Measurements from ENCODE around the gene SYT9. TPM values are rescaled to one million over a fixed set of nuclear protein-coding genes. Genes with fewer than 3 reads are reported as not detected.

SYT9 gene
- total and polyA plus RNA-seq, 4 donors: 0.01 to 0.12 TPM; not detected in 2

DNA sequence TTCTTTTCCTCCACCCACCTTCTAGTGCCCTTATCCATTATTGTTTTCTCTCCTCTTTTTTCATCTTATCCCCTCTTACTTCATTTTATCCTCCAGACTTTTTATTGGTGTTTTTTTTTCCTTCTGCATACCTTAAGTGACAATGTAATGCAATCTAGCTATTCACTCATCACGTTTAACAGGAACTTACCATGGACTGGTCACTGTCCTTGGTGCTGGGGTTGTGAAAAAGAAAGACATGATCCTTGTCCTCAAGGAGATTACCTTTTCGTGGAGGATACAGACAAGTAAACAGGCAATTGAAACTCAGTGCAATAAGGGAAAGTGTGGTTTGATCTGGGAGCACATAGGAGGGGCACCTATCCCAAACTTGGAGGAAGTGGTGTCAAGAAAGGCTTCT is 20.7 kb downstream of the SYT9 start:
- H3K27me3 ChIP-seq (ENCODE audit: control insufficient read depth in 3 of 3, insufficient read depth in 3 of 3, low read length in 2 of 3): no peaks in the 10 kb centered on the region
- H3K9ac ChIP-seq (ENCODE audit: insufficient read depth in 1 of 2, low read length in 2 of 2): no peak overlapping the region
- no peak overlapping the region for H3K27ac ChIP-seq (ENCODE audit: low read depth in 1 of 2, low read length in 1 of 2)
- ATAC-seq (ENCODE audit: insufficient read depth, low FRiP score) (no peak), DNase-seq (no peak)
- TF ChIP-seq, protein P1, sequence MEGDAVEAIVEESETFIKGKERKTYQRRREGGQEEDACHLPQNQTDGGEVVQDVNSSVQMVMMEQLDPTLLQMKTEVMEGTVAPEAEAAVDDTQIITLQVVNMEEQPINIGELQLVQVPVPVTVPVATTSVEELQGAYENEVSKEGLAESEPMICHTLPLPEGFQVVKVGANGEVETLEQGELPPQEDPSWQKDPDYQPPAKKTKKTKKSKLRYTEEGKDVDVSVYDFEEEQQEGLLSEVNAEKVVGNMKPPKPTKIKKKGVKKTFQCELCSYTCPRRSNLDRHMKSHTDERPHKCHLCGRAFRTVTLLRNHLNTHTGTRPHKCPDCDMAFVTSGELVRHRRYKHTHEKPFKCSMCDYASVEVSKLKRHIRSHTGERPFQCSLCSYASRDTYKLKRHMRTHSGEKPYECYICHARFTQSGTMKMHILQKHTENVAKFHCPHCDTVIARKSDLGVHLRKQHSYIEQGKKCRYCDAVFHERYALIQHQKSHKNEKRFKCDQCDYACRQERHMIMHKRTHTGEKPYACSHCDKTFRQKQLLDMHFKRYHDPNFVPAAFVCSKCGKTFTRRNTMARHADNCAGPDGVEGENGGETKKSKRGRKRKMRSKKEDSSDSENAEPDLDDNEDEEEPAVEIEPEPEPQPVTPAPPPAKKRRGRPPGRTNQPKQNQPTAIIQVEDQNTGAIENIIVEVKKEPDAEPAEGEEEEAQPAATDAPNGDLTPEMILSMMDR (IDR thresholded peaks at IDR 0.05; ENCODE audit: control extremely low read depth, extremely low read depth): no peak
- H3K4me1 ChIP-seq (ENCODE audit: control insufficient read depth in 5 of 5, insufficient read depth in 5 of 5, low read length in 5 of 5): no peaks in the 10 kb centered on the region
- no peaks in the 10 kb centered on the region for H3K36me3 ChIP-seq (ENCODE audit: control insufficient read depth in 4 of 4, insufficient read depth in 4 of 4, low read length in 4 of 4)
- no peak overlapping the region for H3K4me3 ChIP-seq
- 44% methylated on average over 2 of the region's 2 CpGs for WGBS, 2 donors
- no peaks in the 10 kb centered on the region for H3K9me3 ChIP-seq (ENCODE audit: control insufficient read depth in 4 of 4, insufficient read depth in 3 of 4, low read length in 3 of 4)

DNA sequence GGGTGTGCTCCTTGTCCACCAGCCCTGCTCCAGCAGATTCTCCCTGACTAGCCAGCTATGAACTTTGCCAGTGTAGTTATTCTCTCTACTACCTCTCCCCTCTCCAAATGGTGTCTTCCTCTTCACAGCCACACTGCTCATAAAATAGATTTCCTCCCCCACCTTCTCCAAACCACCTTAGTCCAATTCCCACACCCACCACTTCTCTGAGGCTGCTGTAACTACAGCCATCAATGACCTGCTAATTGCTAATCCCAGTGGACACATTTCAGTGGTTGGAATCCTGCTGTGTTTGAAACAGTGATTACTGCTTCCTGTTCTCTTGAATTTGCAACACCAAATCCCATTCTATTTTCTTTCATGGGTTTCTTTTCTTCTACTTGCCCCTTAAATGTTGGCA is 23.4 kb downstream of the SYT9 start:
- Histone ChIP-seq H3K27ac (ENCODE audit: low read depth in 1 of 2, low read length in 1 of 2) (no peak overlapping the region), H3K4me1 (ENCODE audit: control insufficient read depth in 5 of 5, insufficient read depth in 5 of 5, low read length in 5 of 5) (no peaks in the 10 kb centered on the region), H3K27me3 (ENCODE audit: control insufficient read depth in 3 of 3, insufficient read depth in 3 of 3, low read length in 2 of 3) (no peaks in the 10 kb centered on the region), H3K9me3 (ENCODE audit: control insufficient read depth in 4 of 4, insufficient read depth in 3 of 4, low read length in 3 of 4) (no peaks in the 10 kb centered on the region), H3K4me3 (no peak overlapping the region), H3K9ac (ENCODE audit: insufficient read depth in 1 of 2, low read length in 2 of 2) (no peak overlapping the region), H3K36me3 (ENCODE audit: control insufficient read depth in 4 of 4, insufficient read depth in 4 of 4, low read length in 4 of 4) (no peaks in the 10 kb centered on the region)
- TF ChIP-seq, protein P1 (IDR thresholded peaks at IDR 0.05; ENCODE audit: control extremely low read depth, extremely low read depth): no peak
- ATAC-seq (ENCODE audit: insufficient read depth, low FRiP score): no peak
- no peak for DNase-seq

DNA sequence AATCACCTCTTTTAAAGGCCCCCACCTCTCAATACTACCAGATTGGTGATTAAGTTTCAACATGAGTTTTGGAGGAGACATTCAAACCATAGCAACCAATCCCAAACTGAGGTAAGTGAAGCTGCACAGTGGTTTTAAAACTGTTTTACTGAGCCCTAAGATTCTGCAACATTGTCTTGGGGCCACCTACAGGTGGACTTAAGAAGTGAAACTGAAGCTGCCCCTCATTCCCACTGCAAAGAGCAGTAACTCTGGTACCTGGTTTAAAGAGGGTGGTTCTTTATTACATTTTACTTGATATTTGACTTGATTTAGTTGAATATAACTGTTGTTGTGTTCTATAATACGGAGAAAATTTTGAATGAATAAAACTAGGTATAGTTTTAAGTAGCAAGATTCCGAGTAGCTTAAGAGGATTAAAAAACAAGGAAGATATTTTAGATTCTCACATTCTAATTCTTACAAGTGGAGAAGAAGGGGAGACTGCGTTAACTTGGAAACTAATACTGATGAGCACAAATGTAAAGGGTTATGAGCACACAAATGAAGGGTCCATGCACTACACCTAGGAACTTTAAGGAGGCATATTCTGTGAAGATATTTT is 26.7 kb downstream of the SYT9 start:
- 47 to 50% methylated on average over 3 of the region's 3 CpGs for WGBS, 2 donors
- DNase-seq: peak; percentile 18 to 37 (median 18)
- Histone ChIP-seq H3K4me3 (no peak overlapping the region), H3K27ac (ENCODE audit: low read depth in 1 of 2, low read length in 1 of 2) (no peak overlapping the region), H3K27me3 (ENCODE audit: control insufficient read depth in 3 of 3, insufficient read depth in 3 of 3, low read length in 2 of 3) (no peaks in the 10 kb centered on the region), H3K4me1 (ENCODE audit: control insufficient read depth in 5 of 5, insufficient read depth in 5 of 5, low read length in 5 of 5) (no peaks in the 10 kb centered on the region), H3K36me3 (ENCODE audit: control insufficient read depth in 4 of 4, insufficient read depth in 4 of 4, low read length in 4 of 4) (no peaks in the 10 kb centered on the region), H3K9ac (ENCODE audit: insufficient read depth in 1 of 2, low read length in 2 of 2) (no peak overlapping the region), H3K9me3 (ENCODE audit: control insufficient read depth in 4 of 4, insufficient read depth in 3 of 4, low read length in 3 of 4) (no peaks in the 10 kb centered on the region)
- ATAC-seq (ENCODE audit: insufficient read depth, low FRiP score): no peak
- TF ChIP-seq, protein P1 (IDR thresholded peaks at IDR 0.05; ENCODE audit: control extremely low read depth, extremely low read depth): peak; percentile 35

DNA sequence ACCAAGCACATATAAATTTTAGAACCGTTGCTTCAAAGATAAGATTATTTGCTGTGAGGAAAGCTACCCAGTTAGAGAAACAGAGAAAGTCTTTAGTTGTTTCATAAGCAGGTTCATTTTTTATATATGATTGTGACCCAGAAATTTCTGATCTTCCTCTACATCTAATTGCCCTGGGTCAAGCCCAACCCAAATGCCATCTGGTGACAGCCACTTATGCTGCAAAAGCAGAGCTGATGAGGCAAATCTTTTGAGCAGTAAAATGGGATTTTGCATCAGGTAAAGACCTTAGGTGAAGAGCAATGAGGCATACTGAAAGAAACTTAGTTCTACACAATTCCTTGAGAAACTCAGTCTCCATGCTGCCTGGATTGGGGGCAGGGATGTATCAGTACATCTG is 28.0 kb downstream of the SYT9 start:
- Histone ChIP-seq H3K9ac (ENCODE audit: insufficient read depth in 1 of 2, low read length in 2 of 2) (no peak overlapping the region), H3K36me3 (ENCODE audit: control insufficient read depth in 4 of 4, insufficient read depth in 4 of 4, low read length in 4 of 4) (no peaks in the 10 kb centered on the region), H3K27me3 (ENCODE audit: control insufficient read depth in 3 of 3, insufficient read depth in 3 of 3, low read length in 2 of 3) (no peaks in the 10 kb centered on the region), H3K4me1 (ENCODE audit: control insufficient read depth in 5 of 5, insufficient read depth in 5 of 5, low read length in 5 of 5) (no peaks in the 10 kb centered on the region), H3K27ac (ENCODE audit: low read depth in 1 of 2, low read length in 1 of 2) (no peak overlapping the region), H3K9me3 (ENCODE audit: control insufficient read depth in 4 of 4, insufficient read depth in 3 of 4, low read length in 3 of 4) (no peaks in the 10 kb centered on the region), H3K4me3 (no peak overlapping the region)
- TF ChIP-seq, protein P1 (IDR thresholded peaks at IDR 0.05; ENCODE audit: control extremely low read depth, extremely low read depth): no peak
- no peak for ATAC-seq (ENCODE audit: insufficient read depth, low FRiP score)
- 59 to 71% methylated on average over 1 of the region's 1 CpG for WGBS, 2 donors
- no peak for DNase-seq

Measured in lung (tissue), 12 donors.